Mucosa of descending colon (tissue), 3 donors: Measurements from ENCODE around the gene LRP4. TPM values are rescaled to one million over a fixed set of nuclear protein-coding genes. Genes with fewer than 3 reads are reported as not detected.
"Not testable (repeated sequence)": the region's sequence is repeated elsewhere in the genome, so short reads cannot be mapped to it uniquely, and the experiment has no call there.

Experiments
- ATAC-seq: fragments of 200-7000 bp; cut with Tn5 transposase; one replicate; pipeline ENCODE4 v1.9.1; 2020; ENCODE audit warnings: mild to moderate bottlenecking, moderate library complexity
- DNase-seq, 3 donors: peaks; one replicate each; pipeline ENCODE4 v3.0.0-alpha.2; 2020
- H3K36me3 ChIP-seq: fragments of 200-600 bp; one replicate; pipeline ENCODE4 v1.8.0; 2021; ENCODE audit warnings: low read depth, mild to moderate bottlenecking
- H3K4me1 ChIP-seq: fragments of 200-600 bp; one replicate; pipeline ENCODE4 v1.8.0; 2021; ENCODE audit warnings: low read depth, mild to moderate bottlenecking
- H3K4me3 ChIP-seq: fragments of 200-600 bp; one replicate; pipeline ENCODE4 v1.8.0; 2021; ENCODE audit warnings: mild to moderate bottlenecking
- H3K9me3 ChIP-seq: fragments of 200-600 bp; one replicate; pipeline ENCODE4 v1.8.0; 2021; ENCODE audit warnings: mild to moderate bottlenecking
- CTCF ChIP-seq: fragments of 200-600 bp; IDR thresholded peaks from one replicate; pipeline ENCODE4 v1.8.0; 2022; ENCODE audit warnings: antibody characterized with exemption, mild to moderate bottlenecking
- intact Hi-C, 2 donors: fragments of 100-400 bp; cut with DNase I in 1 of 2; cut with micrococcal nuclease in 1 of 2; formaldehyde crosslinking; loops; one replicate each; pipeline versions ENCODE4 v1.11.0 to v1.11.1; 2022; cut with DNase I, micrococcal nuclease
- total RNA-seq, 3 donors: library from RNA; stranded (reverse); fragmentation: NEBNext Ultra II Directional in 2 of 3; extraction: Animal tissue kit (Norgen Biotek cat#: 25700) in 2 of 3; gene quantifications; one replicate each; pipeline versions ENCODE4 v1.2.1 to v1.2.4, GENCODE V29; 2021 to 2023
- donor health status: DM: no; HTN: no; CAD: no; lungs with moderate emphysema.
- donor health status: DM: no; HTN: no; CAD: no.
- donor health status: DM: no; HTN: yes; CAD: no.

Gene LRP4
- total RNA-seq, 3 donors from 2014 or later, result 19.7 to 50.0 (median 35.3) TPM

GRCh38 chr11:46930089-46930488 lies 11.7 kb upstream of the LRP4 start:
- Histone ChIP-seq H3K36me3 (no peaks in the 10 kb centered on the region), H3K4me3 (no peak overlapping the region), H3K4me1 (peaks cover 15% of the 10 kb centered on the region), H3K9me3 (no peaks in the 10 kb centered on the region)
- TF ChIP-seq CTCF, result no peak
- peak in 1 of 3 donors; percentile 55 for DNase-seq
- intact Hi-C loops, result no loop called here
- peak; percentile 98 for ATAC-seq

- DNase-seq, intact Hi-C loops, H3K9me3 ChIP-seq, H3K4me3 ChIP-seq, ATAC-seq, H3K36me3 ChIP-seq: not testable (repeated sequence)
- peaks cover 15% of the 10 kb centered on the region for H3K4me1 ChIP-seq
Measured at GRCh38 chr11:46928701-46929100, 10.4 kb upstream of the LRP4 start.

DNA sequence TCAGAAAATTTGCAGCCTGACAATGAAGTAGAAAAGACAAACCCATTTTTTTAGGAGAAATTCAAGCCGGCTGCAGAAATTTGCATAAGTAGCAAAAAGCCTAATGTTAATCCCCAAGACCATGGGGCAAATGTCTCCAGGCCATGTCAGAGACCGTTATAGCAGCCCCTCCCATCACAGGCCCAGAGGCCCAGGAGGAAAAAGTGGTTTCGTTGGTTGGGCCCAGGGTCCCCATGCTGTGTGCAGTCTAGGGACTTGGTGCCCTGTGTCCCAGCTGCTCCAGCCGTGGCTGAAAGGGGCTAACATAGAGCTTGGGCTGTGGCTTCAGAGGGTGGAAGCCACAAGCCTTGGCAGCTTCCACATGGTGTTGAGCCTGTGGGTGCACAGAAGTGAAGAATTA lies 9.6 kb upstream of the LRP4 start:
- DNase-seq, intact Hi-C loops, H3K36me3 ChIP-seq, H3K4me3 ChIP-seq, ATAC-seq, H3K9me3 ChIP-seq: not testable (repeated sequence)
- H3K4me1 ChIP-seq, result peaks cover 15% of the 10 kb centered on the region

DNA sequence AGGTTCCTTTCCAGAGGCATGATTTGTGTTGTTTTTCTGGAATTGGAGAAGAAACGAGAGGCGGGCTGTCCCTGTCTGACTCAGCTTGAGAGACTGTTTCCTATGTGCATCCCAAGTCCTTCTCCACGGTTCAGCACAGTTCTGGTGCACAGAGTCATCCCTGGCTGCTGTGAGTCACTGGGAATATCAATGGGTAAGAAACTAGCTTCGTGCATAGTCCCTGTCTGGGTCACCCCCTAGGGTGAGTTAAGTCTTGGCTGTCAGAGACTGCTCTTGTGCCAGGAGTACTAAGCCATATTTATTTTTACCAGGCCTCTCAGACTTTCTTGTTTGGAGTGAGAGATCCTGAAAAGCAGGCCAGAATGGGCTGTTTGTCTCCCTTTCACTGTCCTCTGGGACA lies 2.4 kb upstream of the LRP4 start:
- ATAC-seq, result peak; percentile 39
- Histone ChIP-seq H3K9me3 (no peaks in the 10 kb centered on the region), H3K36me3 (no peaks in the 10 kb centered on the region), H3K4me1 (peaks cover 9% of the 10 kb centered on the region), H3K4me3 (no peak overlapping the region)
- peak in 1 of 3 donors; percentile 42 for DNase-seq
- TF ChIP-seq CTCF, result no peak
- intact Hi-C loops, result no loop called here

DNA sequence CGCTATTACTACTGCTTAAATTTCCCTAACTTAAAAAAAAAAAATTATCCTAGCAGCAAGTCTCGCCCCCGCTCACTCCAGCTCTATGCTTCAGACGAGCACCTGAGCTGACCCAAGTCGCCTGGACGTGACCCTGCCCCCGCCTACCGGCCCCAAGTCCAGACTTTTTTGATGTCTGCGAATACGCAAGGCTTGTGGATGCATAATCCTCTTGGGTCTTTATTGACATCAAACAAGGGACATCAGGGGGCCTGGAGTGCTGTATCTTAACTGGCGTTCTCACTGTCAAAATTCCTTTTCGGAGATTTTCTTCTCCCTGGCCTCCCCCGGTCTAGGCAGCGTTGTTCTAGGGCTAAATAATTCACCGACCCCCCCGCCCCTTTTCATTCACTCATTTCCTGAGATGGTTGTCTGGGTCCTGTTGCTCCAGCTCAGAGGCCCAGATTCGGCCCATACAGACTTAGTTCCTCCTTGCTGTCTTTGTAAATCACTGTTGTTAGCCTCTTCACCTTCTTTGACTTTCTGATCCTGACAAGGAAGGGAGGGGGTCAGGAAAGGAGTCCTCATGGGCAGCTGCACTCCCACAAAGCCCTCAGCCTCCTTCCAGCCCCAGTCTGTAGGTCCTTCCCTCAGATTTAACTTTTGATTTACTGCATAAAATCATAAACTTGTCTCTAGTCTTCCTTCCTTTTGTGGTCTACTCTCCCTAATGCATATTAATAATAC lies 601 bp upstream of the LRP4 start:
- ATAC-seq, result no peak
- H3K4me1 ChIP-seq, result peaks cover 12% of the 10 kb centered on the region

GRCh38 chr11:46917762-46918082 lies 628 bp downstream of the LRP4 start:
- Histone ChIP-seq H3K4me3 (peak overlapping the region; percentile 33), H3K4me1 (peaks cover 12% of the 10 kb centered on the region), H3K36me3 (no peaks in the 10 kb centered on the region), H3K9me3 (no peaks in the 10 kb centered on the region)
- no peak for TF ChIP-seq CTCF
- DNase-seq (no peak), ATAC-seq (no peak)
- intact Hi-C loops, result loop anchor here in 1 of 2 donors (10.0 kb wide), 1 partner anchor 237 kb away; no protein-coding TSS in a partner anchor

More for the DNA sequence above, 601 bp upstream of the LRP4 start:
- no peaks in the 10 kb centered on the region for H3K36me3 ChIP-seq
- no peak for DNase-seq
- no peaks in the 10 kb centered on the region for H3K9me3 ChIP-seq
- no peak overlapping the region for H3K4me3 ChIP-seq
- TF ChIP-seq CTCF, result no peak
- intact Hi-C loops, result loop anchor here in 1 of 2 donors (10.0 kb wide), 1 partner anchor 236 kb away; no protein-coding TSS in a partner anchor
